K562 (cell line): ENCODE data around the gene DNM1. TPM values are rescaled to one million over a fixed set of nuclear protein-coding genes. Genes with fewer than 3 reads are reported as not detected.

Source experiments
- ATAC-seq: fragments of 200-7000 bp; cut with Tn5 transposase; 3 replicates; pipeline ENCODE4 v1.9.1; 2020; ENCODE audit warnings: moderate library complexity
- BruUV-seq: library from RNA; stranded (reverse); fragments of 400-500 nt; replicated peaks from 2 replicates; lab custom pipeline; 2021; lab: Mats Ljungman, UMichigan
- CTCF ChIA-PET: fragments of 300-600 bp; formaldehyde crosslinking; extraction: SDS; loops from one replicate; lab custom pipeline; 2021; ENCODE audit warnings: low intra/inter-chr PET ratio; lab: Yijun Ruan, JAX
- POLR2A ChIA-PET: fragments of 300-600, 350-650 bp; sonication (Branson Sonifier 250); formaldehyde crosslinking; extraction: SDS; loops from one replicate; lab custom pipeline; 2021; ENCODE audit warnings: antibody characterized with exemption, inconsistent platforms; lab: Yijun Ruan, JAX
- DNase-seq, 4 experiments: peaks; one replicate each; pipeline versions ENCODE4 v3.0.0 to v3.0.0-alpha.2; 2011 to 2018; ENCODE audit warnings: low spot score in 3 of 4, mixed read lengths in 3 of 4; ENCODE audit errors: extremely low read depth in 1 of 4
- FAIRE-seq: peaks from 2 replicates; lab custom pipeline; 2011; peaks lifted over from hg19 to GRCh38; lab: Jason Lieb, UNC
- H2AFZ ChIP-seq: 2 replicates; pipeline ENCODE4 v1.6.0; 2011; ENCODE audit warnings: low read depth, low read length, control low read depth, inconsistent platforms
- H3K27ac ChIP-seq: fragments of 200-600 bp; 3 replicates; pipeline ENCODE4 v1.8.0; 2011; ENCODE audit warnings: low read depth, mild to moderate bottlenecking, control low read depth, inconsistent platforms, low read length, moderate library complexity, mixed read lengths; ENCODE audit errors: extremely low read depth
- H3K27me3 ChIP-seq, 2 experiments: fragments of 300-600 bp in 1 of 2; 2 replicates in 1 of 2; 3 replicates in 1 of 2; pipeline versions ENCODE4 v1.6.0 to v1.8.0; 2011; ENCODE audit warnings: inconsistent platforms in 2 of 2, low read length in 2 of 2, mild to moderate bottlenecking in 1 of 2, mixed read lengths in 1 of 2, moderate library complexity in 1 of 2; ENCODE audit not compliant: control insufficient read depth in 2 of 2, insufficient read depth in 2 of 2
- H3K36me3 ChIP-seq: fragments of 300-600 bp; 3 replicates; pipeline ENCODE4 v1.8.0; 2011; ENCODE audit warnings: mild to moderate bottlenecking, low read length, inconsistent platforms; ENCODE audit not compliant: control insufficient read depth, insufficient read depth
- H3K4me1 ChIP-seq, 2 experiments: fragments of 200-600 bp in 1 of 2; replicated peaks in 1 of 2; 2 replicates in 1 of 2; 3 replicates in 1 of 2; pipeline versions ENCODE4 v1.5.1 to v1.8.0; 2011; ENCODE audit warnings: inconsistent platforms in 2 of 2, low read length in 2 of 2, mild to moderate bottlenecking in 1 of 2, mixed read lengths in 1 of 2, moderate library complexity in 1 of 2; ENCODE audit not compliant: control insufficient read depth in 2 of 2, insufficient read depth in 2 of 2
- H3K4me2 ChIP-seq: 2 replicates; pipeline ENCODE4 v1.6.1; 2011; ENCODE audit warnings: low read length, control low read depth, inconsistent platforms, mixed read lengths; ENCODE audit not compliant: insufficient read depth
- H3K4me3 ChIP-seq: fragments of 200-600 bp; sonication (generic), shearing (Covaris generic); 2 replicates; pipeline ENCODE4 v1.5.1; 2016; ENCODE audit warnings: control low read depth, inconsistent platforms
- H3K79me2 ChIP-seq: fragments of 200-600 bp; 3 replicates; pipeline ENCODE4 v1.8.0; 2011; ENCODE audit warnings: low read length, inconsistent platforms; ENCODE audit not compliant: control insufficient read depth, insufficient read depth
- H3K9ac ChIP-seq, 2 experiments: 2 replicates each; pipeline versions ENCODE4 v1.6.0 to v1.6.1; 2011; ENCODE audit warnings: low read depth in 2 of 2, low read length in 2 of 2, control low read depth in 1 of 2, inconsistent platforms in 1 of 2, mild to moderate bottlenecking in 1 of 2, mixed read lengths in 1 of 2; ENCODE audit not compliant: insufficient read depth in 1 of 2
- H3K9me1 ChIP-seq: one replicate; pipeline ENCODE4 v1.6.0; 2011; ENCODE audit warnings: inconsistent platforms, mild to moderate bottlenecking, low read length, moderate library complexity; ENCODE audit not compliant: control insufficient read depth, insufficient read depth
- H3K9me3 ChIP-seq: replicated peaks from 2 replicates; pipeline ENCODE4 v1.5.1; 2011; ENCODE audit warnings: low read depth, low read length, inconsistent platforms; ENCODE audit not compliant: control insufficient read depth, insufficient read depth
- H4K20me1 ChIP-seq: replicated peaks from 2 replicates; pipeline ENCODE4 v1.6.1; 2011; ENCODE audit warnings: low read length, inconsistent platforms, mixed read lengths; ENCODE audit not compliant: control insufficient read depth, insufficient read depth
- ARHGAP35 ChIP-seq: fragments of 450-650 bp; IDR thresholded peaks from 2 replicates; pipeline ENCODE4 v1.6.1; 2018; ENCODE audit not compliant: partially characterized antibody
- CBFB ChIP-seq: sonication (generic); formaldehyde crosslinking; IDR thresholded peaks from 2 replicates; pipeline ENCODE4 v1.4.0; 2020; ENCODE audit warnings: mild to moderate bottlenecking, missing genetic modification reagents
- EWSR1 ChIP-seq: fragments of 450-650 bp; IDR thresholded peaks from 2 replicates; pipeline ENCODE4 v1.6.1; 2018; ENCODE audit warnings: borderline replicate concordance, mild to moderate bottlenecking, low read depth, moderate library complexity; ENCODE audit not compliant: partially characterized antibody
- HIVEP1 ChIP-seq: fragments of 250-450 bp; sonication (Bioruptor Pico); IDR thresholded peaks from 2 replicates; pipeline ENCODE4 v1.4.0; 2020; ENCODE audit warnings: mild to moderate bottlenecking
- JUNB ChIP-seq: fragments of 450-650 bp; formaldehyde crosslinking; conservative IDR thresholded peaks from 2 replicates; pipeline ENCODE4 v1.4.0; 2020; ENCODE audit warnings: mild to moderate bottlenecking
- PML ChIP-seq: IDR thresholded peaks from 2 replicates; pipeline ENCODE4 v1.6.1; 2012; ENCODE audit warnings: low read length, inconsistent platforms
- TAF15 ChIP-seq: fragments of 200-400 bp; formaldehyde crosslinking; IDR thresholded peaks from 2 replicates; pipeline ENCODE4 v1.6.1; 2017; ENCODE audit warnings: mild to moderate bottlenecking, low read depth, low read length, moderate library complexity
- ZC3H8 ChIP-seq: fragments of 450-650 bp; IDR thresholded peaks from 2 replicates; pipeline ENCODE4 v1.6.1; 2017
- ZFP30 ChIP-seq: fragments of 250-450 bp; sonication (Bioruptor Pico); IDR thresholded peaks from 2 replicates; pipeline ENCODE4 v1.8.0; 2022; ENCODE audit warnings: moderate library complexity, mild to moderate bottlenecking, inconsistent platforms, borderline replicate concordance
- ZNF263 ChIP-seq: sonication (generic); formaldehyde crosslinking; IDR thresholded peaks from 2 replicates; pipeline ENCODE4 v1.8.0; 2022; ENCODE audit warnings: mild to moderate bottlenecking, missing genetic modification reagents, borderline replicate concordance
- ZNF436 ChIP-seq: fragments of 250-450, 450-650 bp; sonication (Bioruptor Pico); formaldehyde crosslinking; IDR thresholded peaks from 2 replicates; pipeline ENCODE4 v1.7.0; 2020; ENCODE audit warnings: mild to moderate bottlenecking
- WGBS: fragments of 100-300 bp; shearing (Covaris generic); methylation state at CpG from one replicate; pipeline ENCODE4 v1.1.6; 2016; ENCODE audit warnings: low coverage, mixed read lengths; ENCODE audit not compliant: insufficient coverage; ENCODE audit errors: missing lambda C conversion rate; 5-methylcytosine and 5-hydroxymethylcytosine counted together
- in situ Hi-C: fragments of 300-500 bp; cut with MboI; formaldehyde crosslinking; loops from 4 replicates; pipeline ENCODE4 v1.15.0; 2018; ENCODE audit warnings: inconsistent platforms, mixed read lengths
- intact Hi-C: fragments of 100-400 bp; cut with micrococcal nuclease; formaldehyde crosslinking; loops from 2 replicates; pipeline ENCODE4 v1.14.2; 2022
- polyA plus RNA-seq, 8 experiments: library from polyadenylated mRNA; depleted of rRNA in 4 of 8; stranded (reverse) in 5 of 8; unstranded in 3 of 8; fragments of >200 nt; fragmentation: Nextera tagmentation in 2 of 8; fragmentation: Illumina TruSeq in 1 of 8; extraction: Ambion mirVana in 2 of 8; extraction: Trizol in 1 of 8; gene quantifications; 2 replicates each; pipeline versions ENCODE4 v1.2.1 to v1.2.3, GENCODE V29; 2011 to 2014; ENCODE audit warnings: inconsistent platforms in 1 of 8, missing spikeins in 1 of 8
- total RNA-seq, 7 experiments: library from RNA; depleted of rRNA in 6 of 7; stranded (reverse); fragments of >200 nt in 6 of 7; fragmentation: Illumina TruSeq in 2 of 7; extraction: Trizol in 2 of 7; gene quantifications; 2 replicates each; pipeline versions ENCODE4 v1.2.1 to v1.2.3, GENCODE V29; 2011 to 2021; ENCODE audit warnings: low replicate concordance in 1 of 7
- TF ChIP-seq, protein P1 (sequence below): fragments of 250-450 bp; sonication (Bioruptor Pico); IDR thresholded peaks from 2 replicates; pipeline ENCODE4 v1.8.0; 2022; ENCODE audit warnings: moderate library complexity, mild to moderate bottlenecking, inconsistent platforms
- TF ChIP-seq, protein P2 (sequence below): fragments of 250-450 bp; sonication (Bioruptor Pico); IDR thresholded peaks from 2 replicates; pipeline ENCODE4 v1.4.0; 2020; ENCODE audit warnings: mild to moderate bottlenecking, moderate library complexity

The DNM1 gene
- total and polyA plus RNA-seq, 9 of the 15 experiments (the other 6 are each of a cell fraction or from before 2014, with no cell fraction given): 0.39 to 23.1 (median 9.1) TPM

DNA sequence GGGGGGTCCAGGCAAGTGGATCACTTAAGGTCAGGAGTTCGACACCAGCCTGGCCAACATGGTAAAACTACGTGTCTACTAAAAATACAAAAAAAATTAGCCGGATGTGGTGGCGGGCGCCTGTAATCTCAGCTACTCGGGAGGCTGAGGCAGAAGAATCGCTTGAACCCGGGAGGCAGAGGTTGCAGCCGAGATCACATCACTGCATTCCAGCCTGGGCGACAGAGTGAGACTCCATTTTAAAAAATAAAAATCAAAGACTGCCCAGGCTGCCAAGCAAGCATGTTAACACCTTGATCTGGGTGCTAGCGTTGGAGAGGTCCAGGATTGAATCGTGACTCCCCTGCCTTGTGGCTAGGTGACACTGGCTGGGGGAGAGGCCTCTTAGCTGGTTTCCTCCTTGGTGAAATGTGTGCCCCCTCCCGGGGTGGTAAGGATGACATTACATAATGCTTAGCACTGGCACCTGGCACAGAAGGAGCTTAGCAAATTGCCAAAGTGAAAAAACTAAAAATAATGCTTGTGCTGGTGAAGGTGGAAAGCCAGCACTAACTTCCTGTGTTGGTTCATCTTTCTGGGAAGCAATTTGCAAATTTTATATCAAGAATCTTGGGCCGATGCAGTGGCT, 9.6 kb upstream of the DNM1 start:
- H4K20me1 ChIP-seq: no peaks in the 10 kb centered on the region
- intact Hi-C loops (loop anchor here (5.0 to 10.0 kb wide), 3 partner anchors 69 to 491 kb away; partner anchors contain the start of genes GOLGA2, PTGES2, SET and SWI5), in situ Hi-C loops (no loop called here)
- H3K9me1 ChIP-seq: no peaks in the 10 kb centered on the region
- H2AFZ ChIP-seq: peak overlapping the region; percentile 60; the same call in 1 of the 2 replicates
- BruUV-seq: no TSS peak
- FAIRE-seq (no peak), DNase-seq (no peak), ATAC-seq (no peak)
- H3K27me3 ChIP-seq: no peaks in the 10 kb centered on the region
- H3K36me3 ChIP-seq: peaks cover 17% of the 10 kb centered on the region
- no peaks in the 10 kb centered on the region for H3K9me3 ChIP-seq
- POLR2A ChIA-PET: interaction anchor here (0.5 to 7.6 kb wide), 17 partner anchors 9 to 145 kb away, joined by 3 to 78 read pairs (median 3); partner anchors contain the start of gene SWI5
- peaks cover 25% of the 10 kb centered on the region for H3K79me2 ChIP-seq
- no peak for TF ChIP-seq TAF15
- no peak for TF ChIP-seq ARHGAP35
- TF ChIP-seq HIVEP1: 0 out of 2 replicates have a peak, but pooled peaks have one; percentile 72
- no peak for TF ChIP-seq ZNF263 (CRISPR knock-in tag)
- TF ChIP-seq, protein P1, sequence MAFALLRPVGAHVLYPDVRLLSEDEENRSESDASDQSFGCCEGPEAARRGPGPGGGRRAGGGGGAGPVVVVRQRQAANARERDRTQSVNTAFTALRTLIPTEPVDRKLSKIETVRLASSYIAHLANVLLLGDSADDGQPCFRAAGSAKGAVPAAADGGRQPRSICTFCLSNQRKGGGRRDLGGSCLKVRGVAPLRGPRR (CRISPR knock-in tag): peak; percentile 62; the same call in 1 of the 2 replicates
- no peak for TF ChIP-seq ZC3H8
- no peak for TF ChIP-seq PML
- TF ChIP-seq EWSR1: no peak
- TF ChIP-seq, protein P2, sequence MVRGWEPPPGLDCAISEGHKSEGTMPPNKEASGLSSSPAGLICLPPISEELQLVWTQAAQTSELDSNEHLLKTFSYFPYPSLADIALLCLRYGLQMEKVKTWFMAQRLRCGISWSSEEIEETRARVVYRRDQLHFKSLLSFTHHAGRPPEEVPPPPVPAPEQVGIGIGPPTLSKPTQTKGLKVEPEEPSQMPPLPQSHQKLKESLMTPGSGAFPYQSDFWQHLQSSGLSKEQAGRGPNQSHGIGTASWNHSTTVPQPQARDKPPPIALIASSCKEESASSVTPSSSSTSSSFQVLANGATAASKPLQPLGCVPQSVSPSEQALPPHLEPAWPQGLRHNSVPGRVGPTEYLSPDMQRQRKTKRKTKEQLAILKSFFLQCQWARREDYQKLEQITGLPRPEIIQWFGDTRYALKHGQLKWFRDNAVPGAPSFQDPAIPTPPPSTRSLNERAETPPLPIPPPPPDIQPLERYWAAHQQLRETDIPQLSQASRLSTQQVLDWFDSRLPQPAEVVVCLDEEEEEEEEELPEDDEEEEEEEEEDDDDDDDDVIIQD (CRISPR knock-in tag): 0 out of 2 replicates have a peak, but pooled peaks have one; percentile 23
- TF ChIP-seq CBFB (CRISPR knock-in tag): no peak
- peak; percentile 15; the same call in 1 of the 2 replicates for TF ChIP-seq ZNF436
- 0 out of 2 replicates have a peak, but pooled peaks have one; percentile 4 for TF ChIP-seq JUNB
- TF ChIP-seq ZFP30 (CRISPR knock-in tag): 0 out of 2 replicates have a peak, but pooled peaks have one; percentile 9
- H3K4me1 ChIP-seq: peaks cover 24 to 33% of the 10 kb centered on the region in 2 experiments
- peak overlapping the region in 1 of 2 experiments; percentile 81; a peak in 1 of 4 replicates for H3K9ac ChIP-seq
- no peak overlapping the region for H3K4me3 ChIP-seq
- CTCF ChIA-PET: interaction anchor here (0.6 to 1.1 kb wide), 3 partner anchors 10 to 219 kb away, joined by 3 to 4 read pairs (median 4); no protein-coding TSS in a partner anchor
- 83% methylated on average over 14 of the region's 14 CpGs for WGBS
- peak overlapping the region; percentile 76; the same call in 1 of the 2 replicates for H3K4me2 ChIP-seq
- H3K27ac ChIP-seq: no peak overlapping the region
